Measurements from ENCODE around the gene JAK2.
"Not testable (repeated sequence)": the region's sequence is repeated elsewhere in the genome, so short reads cannot be mapped to it uniquely, and the experiment has no call there.

Gene JAK2

GRCh38 chr9:4980086-4980727, 4.9 kb upstream of the JAK2 start:
- no peak for DNase-seq (ENCODE audit: low read depth)

GRCh38 chr9:4982721-4983482, 2.2 kb upstream of the JAK2 start:
- DNase-seq (ENCODE audit: low read depth) = no peak

GRCh38 chr9:4983601-4984165, 1.4 kb upstream of the JAK2 start:
- no peak for DNase-seq (ENCODE audit: low read depth)

- peak; percentile 7 for DNase-seq (ENCODE audit: low read depth)
Measured at GRCh38 chr9:4984171-4984620, 876 bp upstream of the JAK2 start.

- peak; percentile 7 for DNase-seq (ENCODE audit: low read depth)
Measured at GRCh38 chr9:4985386-4986266, 554 bp downstream of the JAK2 start.

GRCh38 chr9:4986296-4986695, 1.2 kb downstream of the JAK2 start:
- no peak for DNase-seq (ENCODE audit: low read depth)

- no peak for DNase-seq (ENCODE audit: low read depth)
Measured at GRCh38 chr9:4986783-4987182, 1.7 kb downstream of the JAK2 start.

- peak; percentile 14 for DNase-seq (ENCODE audit: low read depth)
Measured at GRCh38 chr9:4987961-4988421, 2.9 kb downstream of the JAK2 start.

- DNase-seq (ENCODE audit: low read depth) = no peak
Measured at GRCh38 chr9:4992872-4993271, 7.8 kb downstream of the JAK2 start.

- DNase-seq (ENCODE audit: low read depth) = no peak
Measured at GRCh38 chr9:4994166-4994890, 9.3 kb downstream of the JAK2 start.

GRCh38 chr9:4997196-4997595, 12.1 kb downstream of the JAK2 start:
- no peak for DNase-seq (ENCODE audit: low read depth)

- DNase-seq (ENCODE audit: low read depth) = no peak
Measured at GRCh38 chr9:4997631-4998030, 12.6 kb downstream of the JAK2 start.

- no peak for DNase-seq (ENCODE audit: low read depth)
Measured at GRCh38 chr9:5002811-5003210, 17.7 kb downstream of the JAK2 start.

GRCh38 chr9:5004481-5004880, 19.4 kb downstream of the JAK2 start:
- no peak for DNase-seq (ENCODE audit: low read depth)

GRCh38 chr9:5008202-5008601, 23.1 kb downstream of the JAK2 start:
- no peak for DNase-seq (ENCODE audit: low read depth)

GRCh38 chr9:5013374-5013773, 28.3 kb downstream of the JAK2 start:
- no peak for DNase-seq (ENCODE audit: low read depth)

GRCh38 chr9:5015934-5016333, 30.9 kb downstream of the JAK2 start:
- no peak for DNase-seq (ENCODE audit: low read depth)

- DNase-seq (ENCODE audit: low read depth) = no peak
Measured at GRCh38 chr9:5025416-5025815, 40.3 kb downstream of the JAK2 start.

GRCh38 chr9:5031941-5032340, 46.9 kb downstream of the JAK2 start:
- DNase-seq (ENCODE audit: low read depth) = not testable (repeated sequence)

- DNase-seq (ENCODE audit: low read depth) = no peak
Measured at GRCh38 chr9:5040730-5041389, 55.8 kb downstream of the JAK2 start.

Data from stimulated activated CD8-positive, alpha-beta memory T cell treated with anti-CD3 and anti-CD28 coated beads, Interleukin-4, amount 100 ng/mL, for 24 hours (primary cell).